Spleen (tissue), 7 donors: ENCODE results near the gene GET4.

ENCODE experiments used
- POLR2A ChIP-seq, 3 donors: fragments of 450-650 bp; IDR thresholded peaks; one replicate each; pipeline ENCODE4 v1.5.1; 2017; ENCODE audit warnings: antibody characterized with exemption in 3 of 3, mild to moderate bottlenecking in 1 of 3
- TF ChIP-seq, protein P1 (sequence below), 11 experiments: fragments of 200-600 bp in 7 of 11; fragments of 450-650 bp in 4 of 11; sonication (generic) in 4 of 11; IDR thresholded peaks in 8 of 11; conservative IDR thresholded peaks in 3 of 11; 1 replicate in 7 of 11; 2 replicates in 4 of 11; pipeline versions ENCODE4 v1.4.0 to v1.8.0; 2016 to 2021; ENCODE audit warnings: antibody characterized with exemption in 11 of 11, inconsistent platforms in 4 of 11, mild to moderate bottlenecking in 1 of 11
- donor health status: DM: no; HTN: no; CAD: no; lungs with moderate emphysema.
- donor health status: DM: no; HTN: no; CAD: no.
- donor health status: DM: no; HTN: no; CAD: no.

DNA sequence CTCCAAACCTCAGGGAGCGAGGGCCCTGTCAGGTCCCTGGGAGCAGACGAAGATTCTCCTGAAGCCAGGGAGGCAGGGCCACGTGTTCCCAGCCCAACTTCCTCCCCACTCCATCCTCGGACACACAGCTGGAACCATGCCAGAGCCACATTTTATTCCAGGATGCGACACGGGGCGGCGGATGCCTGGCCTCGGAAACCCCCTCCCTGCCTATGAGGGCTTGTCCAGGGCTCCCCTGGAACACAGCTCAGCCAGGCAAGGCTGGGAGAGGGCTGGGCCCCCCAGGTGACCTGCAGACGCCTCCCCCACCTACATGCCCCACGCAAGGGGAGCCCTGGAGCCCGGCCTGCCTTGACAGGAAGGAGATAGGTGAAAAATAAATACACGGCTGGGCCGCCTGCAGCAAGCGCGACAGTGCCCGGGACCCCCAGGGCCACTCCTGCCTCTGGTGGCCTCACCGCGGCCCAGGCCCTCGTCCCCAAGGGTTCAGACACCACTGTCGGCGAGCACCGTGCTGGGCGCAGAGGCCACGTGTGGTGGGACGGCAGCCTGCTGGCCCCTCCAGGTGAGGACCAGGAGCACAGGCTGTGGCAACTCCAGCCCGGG, 21.5 kb downstream of the GET4 start:
- no peak for TF ChIP-seq POLR2A (IDR thresholded peaks at IDR 0.05)
- TF ChIP-seq, protein P1, sequence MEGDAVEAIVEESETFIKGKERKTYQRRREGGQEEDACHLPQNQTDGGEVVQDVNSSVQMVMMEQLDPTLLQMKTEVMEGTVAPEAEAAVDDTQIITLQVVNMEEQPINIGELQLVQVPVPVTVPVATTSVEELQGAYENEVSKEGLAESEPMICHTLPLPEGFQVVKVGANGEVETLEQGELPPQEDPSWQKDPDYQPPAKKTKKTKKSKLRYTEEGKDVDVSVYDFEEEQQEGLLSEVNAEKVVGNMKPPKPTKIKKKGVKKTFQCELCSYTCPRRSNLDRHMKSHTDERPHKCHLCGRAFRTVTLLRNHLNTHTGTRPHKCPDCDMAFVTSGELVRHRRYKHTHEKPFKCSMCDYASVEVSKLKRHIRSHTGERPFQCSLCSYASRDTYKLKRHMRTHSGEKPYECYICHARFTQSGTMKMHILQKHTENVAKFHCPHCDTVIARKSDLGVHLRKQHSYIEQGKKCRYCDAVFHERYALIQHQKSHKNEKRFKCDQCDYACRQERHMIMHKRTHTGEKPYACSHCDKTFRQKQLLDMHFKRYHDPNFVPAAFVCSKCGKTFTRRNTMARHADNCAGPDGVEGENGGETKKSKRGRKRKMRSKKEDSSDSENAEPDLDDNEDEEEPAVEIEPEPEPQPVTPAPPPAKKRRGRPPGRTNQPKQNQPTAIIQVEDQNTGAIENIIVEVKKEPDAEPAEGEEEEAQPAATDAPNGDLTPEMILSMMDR (IDR thresholded peaks at IDR 0.05 in 8 of 11, conservative IDR thresholded peaks at IDR 0.05 in 3 of 11) = no peak
